Measurements from ENCODE around the gene DDB1. TPM values are rescaled to one million over a fixed set of nuclear protein-coding genes. Genes with fewer than 3 reads are reported as not detected.

DDB1 gene
- total and polyA plus RNA-seq, 9 of the 15 experiments (the other 6 are each of a cell fraction or from before 2014, with no cell fraction given) = 172 to 361 (median 266) TPM

GRCh38 chr11:61278001-61278470, 54.9 kb downstream of the DDB1 start:
- Histone ChIP-seq H4K20me1 (replicated peaks; ENCODE audit: control insufficient read depth, insufficient read depth, low read length) (no peaks in the 10 kb centered on the region), H3K4me2 (ENCODE audit: insufficient read depth, low read length) (no peak overlapping the region), H3K9me3 (replicated peaks; ENCODE audit: control insufficient read depth, insufficient read depth, low read depth, low read length) (no peaks in the 10 kb centered on the region), H3K79me2 (ENCODE audit: control insufficient read depth, insufficient read depth, low read length) (no peaks in the 10 kb centered on the region), H3K4me1 (replicated peaks in 1 of 2; ENCODE audit: control insufficient read depth in 2 of 2, insufficient read depth in 2 of 2, low read length in 2 of 2) (peaks cover 11 to 25% of the 10 kb centered on the region in 2 experiments; a peak in 4 of 5 replicates), H3K27me3 (ENCODE audit: control insufficient read depth in 2 of 2, insufficient read depth in 2 of 2, low read length in 2 of 2) (no peaks in the 10 kb centered on the region), H3K36me3 (ENCODE audit: control insufficient read depth, insufficient read depth, low read length) (no peaks in the 10 kb centered on the region), H3K4me3 (no peak overlapping the region), H3K9me1 (ENCODE audit: control insufficient read depth, insufficient read depth, low read length) (no peaks in the 10 kb centered on the region), H3K9ac (ENCODE audit: insufficient read depth in 1 of 2, low read depth in 2 of 2, low read length in 2 of 2) (peak overlapping the region in 1 of 2 experiments; percentile 6; a peak in 1 of 4 replicates), H3K27ac (ENCODE audit: extremely low read depth, low read depth, low read length) (no peak overlapping the region), H2AFZ (ENCODE audit: low read depth, low read length) (no peak overlapping the region; the same call in 1 of the 2 replicates)
- TF ChIP-seq SAP30 (IDR thresholded peaks at IDR 0.05; ENCODE audit: borderline replicate concordance, insufficient read depth, low read depth, low read length, poor library complexity, severe bottlenecking) (no peak), ZBTB7A (IDR thresholded peaks at IDR 0.05; ENCODE audit: borderline replicate concordance, control insufficient read depth, low read depth, low read length) (no peak), TRIM24 (IDR thresholded peaks at IDR 0.05) (no peak)
- WGBS (ENCODE audit: insufficient coverage, low coverage, missing lambda C conversion rate) = 54% methylated on average over 10 of the region's 10 CpGs
- CTCF ChIA-PET (ENCODE audit: low intra/inter-chr PET ratio) = no interaction called here
- in situ Hi-C loops (cut with MboI) (no loop called here), intact Hi-C loops (cut with micrococcal nuclease) (no loop called here)
- ATAC-seq (no peak), FAIRE-seq (no peak), DNase-seq (ENCODE audit: extremely low read depth in 1 of 4, low spot score in 3 of 4) (no peak)
- POLR2A ChIA-PET = interaction anchor here (0.8 to 0.9 kb wide), 2 partner anchors 19 to 83 kb away, joined by 3 to 4 read pairs; partner anchors contain the start of gene CYB561A3
- no TSS peak for BruUV-seq (replicated peaks)

- CTCF ChIA-PET (ENCODE audit: low intra/inter-chr PET ratio) = no interaction called here
- 54% methylated on average over 9 of the region's 14 CpGs for WGBS (ENCODE audit: insufficient coverage, low coverage, missing lambda C conversion rate)
- ATAC-seq = no peak
Measured at GRCh38 chr11:61277186-61278000, 55.5 kb downstream of the DDB1 start.

More at GRCh38 chr11:61277186-61278000, 55.5 kb downstream of the DDB1 start:
- in situ Hi-C loops (cut with MboI) (no loop called here), intact Hi-C loops (cut with micrococcal nuclease) (no loop called here)
- H3K27ac ChIP-seq (ENCODE audit: extremely low read depth, low read depth, low read length) = no peak overlapping the region
- DNase-seq (ENCODE audit: extremely low read depth in 1 of 4, low spot score in 3 of 4) = no peak
- no TSS peak for BruUV-seq (replicated peaks)
- no peaks in the 10 kb centered on the region for H3K9me3 ChIP-seq (replicated peaks; ENCODE audit: control insufficient read depth, insufficient read depth, low read depth, low read length)
- H3K4me3 ChIP-seq = no peak overlapping the region
- TF ChIP-seq, protein P1, sequence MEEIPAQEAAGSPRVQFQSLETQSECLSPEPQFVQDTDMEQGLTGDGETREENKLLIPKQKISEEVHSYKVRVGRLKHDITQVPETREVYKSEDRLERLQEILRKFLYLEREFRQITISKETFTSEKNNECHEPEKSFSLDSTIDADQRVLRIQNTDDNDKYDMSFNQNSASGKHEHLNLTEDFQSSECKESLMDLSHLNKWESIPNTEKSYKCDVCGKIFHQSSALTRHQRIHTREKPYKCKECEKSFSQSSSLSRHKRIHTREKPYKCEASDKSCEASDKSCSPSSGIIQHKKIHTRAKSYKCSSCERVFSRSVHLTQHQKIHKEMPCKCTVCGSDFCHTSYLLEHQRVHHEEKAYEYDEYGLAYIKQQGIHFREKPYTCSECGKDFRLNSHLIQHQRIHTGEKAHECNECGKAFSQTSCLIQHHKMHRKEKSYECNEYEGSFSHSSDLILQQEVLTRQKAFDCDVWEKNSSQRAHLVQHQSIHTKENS (CRISPR knock-in tag; IDR thresholded peaks at IDR 0.05) = no peak
- TF ChIP-seq BCOR (IDR thresholded peaks at IDR 0.05) = no peak
- peak; percentile 87 for TF ChIP-seq ZNF121 (CRISPR knock-in tag; conservative IDR thresholded peaks at IDR 0.05)
- FAIRE-seq = no peak
- no peaks in the 10 kb centered on the region for H3K27me3 ChIP-seq (ENCODE audit: control insufficient read depth in 2 of 2, insufficient read depth in 2 of 2, low read length in 2 of 2)
- H3K9ac ChIP-seq (ENCODE audit: insufficient read depth in 1 of 2, low read depth in 2 of 2, low read length in 2 of 2) = no peak overlapping the region
- H3K36me3 ChIP-seq (ENCODE audit: control insufficient read depth, insufficient read depth, low read length) = no peaks in the 10 kb centered on the region
- POLR2A ChIA-PET = interaction anchor here (0.9 kb wide), 1 partner anchor 84 kb away, joined by 4 read pairs; the partner anchor contains the start of gene CYB561A3
- peaks cover 11 to 28% of the 10 kb centered on the region in 2 experiments; a peak in 4 of 5 replicates for H3K4me1 ChIP-seq (replicated peaks in 1 of 2; ENCODE audit: control insufficient read depth in 2 of 2, insufficient read depth in 2 of 2, low read length in 2 of 2)
- no peak overlapping the region for H3K4me2 ChIP-seq (ENCODE audit: insufficient read depth, low read length)
- no peaks in the 10 kb centered on the region for H4K20me1 ChIP-seq (replicated peaks; ENCODE audit: control insufficient read depth, insufficient read depth, low read length)
- no peak overlapping the region for H2AFZ ChIP-seq (ENCODE audit: low read depth, low read length)
- H3K9me1 ChIP-seq (ENCODE audit: control insufficient read depth, insufficient read depth, low read length) = no peaks in the 10 kb centered on the region
- H3K79me2 ChIP-seq (ENCODE audit: control insufficient read depth, insufficient read depth, low read length) = no peaks in the 10 kb centered on the region
